ENCODE results near the gene ADISSP. TPM values are rescaled to one million over a fixed set of nuclear protein-coding genes. Genes with fewer than 3 reads are reported as not detected.

Gene ADISSP
- polyA plus RNA-seq, 3 donors = 59.6 to 78.5 (median 68.5) TPM

GRCh38 chr20:3812975-3813847 is 45.7 kb upstream of the ADISSP start:
- Histone ChIP-seq H3K79me2 (ENCODE audit: insufficient read depth, low read length) (no peaks in the 10 kb centered on the region), H3K4me2 (replicated peaks; ENCODE audit: extremely low read depth, low read length, poor library complexity, severe bottlenecking) (no peak overlapping the region), H3K9ac (ENCODE audit: insufficient read depth, low read length, poor library complexity, severe bottlenecking) (no peak overlapping the region), H3K4me1 (ENCODE audit: control insufficient read depth in 1 of 2, insufficient read depth in 2 of 2, low read length in 2 of 2) (peaks cover 46 to 52% of the 10 kb centered on the region in 2 donors), H3K27me3 (ENCODE audit: control insufficient read depth in 2 of 2, insufficient read depth in 2 of 2, low read length in 2 of 2) (no peaks in the 10 kb centered on the region), H3K27ac (ENCODE audit: low read depth in 1 of 2, low read length in 2 of 2) (peak overlapping the region in 1 of 2 donors; percentile 100), H3K9me3 (replicated peaks in 1 of 2; ENCODE audit: control insufficient read depth in 1 of 2, insufficient read depth in 1 of 2, low read length in 2 of 2) (no peaks in the 10 kb centered on the region), H3K4me3 (replicated peaks in 1 of 3; ENCODE audit: low read depth in 2 of 3, low read length in 3 of 3) (no peak overlapping the region), H3K36me3 (replicated peaks in 1 of 2; ENCODE audit: control insufficient read depth in 1 of 2, insufficient read depth in 2 of 2, low read length in 2 of 2) (no peaks in the 10 kb centered on the region), H4K20me1 (ENCODE audit: insufficient read depth, low read length) (no peaks in the 10 kb centered on the region), H2AFZ (ENCODE audit: insufficient read depth, low read depth, low read length, poor library complexity, severe bottlenecking) (peak overlapping the region; percentile 41)
- no peak for DNase-seq
- WGBS (ENCODE audit: insufficient coverage) = 99% methylated on average over 6 of the region's 8 CpGs
- intact Hi-C loops (cut with micrococcal nuclease) = loop anchor here in 1 of 2 donors (10.0 kb wide), 1 partner anchor 48 kb away; the partner anchor contains the start of gene ADISSP
- H3K4me3 Mint-ChIP-seq = no peak overlapping the region
- peak overlapping the region in 5 of 7 donors; percentile 84 to 99 (median 98) for H3K27ac Mint-ChIP-seq
- peaks cover 0 to 3% (median 3%) of the 10 kb centered on the region in 3 donors for H3K27me3 Mint-ChIP-seq (ENCODE audit: low read depth in 3 of 3)
- H3K4me1 Mint-ChIP-seq = peaks cover 46% of the 10 kb centered on the region
- H3K36me3 Mint-ChIP-seq = peaks cover 3 to 4% of the 10 kb centered on the region in 2 donors
- H3K9me3 Mint-ChIP-seq = peaks cover 0 to 5% (median 0%) of the 10 kb centered on the region in 7 donors
- no peak for TF ChIP-seq CTCF (IDR thresholded peaks at IDR 0.05)

GRCh38 chr20:3812259-3812681 is 44.7 kb upstream of the ADISSP start:
- peaks cover 54% of the 10 kb centered on the region for H3K4me1 Mint-ChIP-seq
- WGBS (ENCODE audit: insufficient coverage) = 95% methylated on average over 4 of the region's 9 CpGs
- H3K4me3 Mint-ChIP-seq = peak overlapping the region; percentile 15 to 82
- intact Hi-C loops (cut with micrococcal nuclease) = loop anchor here in 1 of 2 donors (10.0 kb wide), 1 partner anchor 47 kb away; the partner anchor contains the start of gene ADISSP
- peaks cover 3 to 4% of the 10 kb centered on the region in 2 donors for H3K36me3 Mint-ChIP-seq
- Histone ChIP-seq H3K36me3 (replicated peaks in 1 of 2; ENCODE audit: control insufficient read depth in 1 of 2, insufficient read depth in 2 of 2, low read length in 2 of 2) (no peaks in the 10 kb centered on the region), H3K9ac (ENCODE audit: insufficient read depth, low read length, poor library complexity, severe bottlenecking) (peak overlapping the region; percentile 89), H3K4me2 (replicated peaks; ENCODE audit: extremely low read depth, low read length, poor library complexity, severe bottlenecking) (no peak overlapping the region), H3K4me1 (ENCODE audit: control insufficient read depth in 1 of 2, insufficient read depth in 2 of 2, low read length in 2 of 2) (peaks cover 56 to 58% of the 10 kb centered on the region in 2 donors), H2AFZ (ENCODE audit: insufficient read depth, low read depth, low read length, poor library complexity, severe bottlenecking) (peak overlapping the region; percentile 46), H4K20me1 (ENCODE audit: insufficient read depth, low read length) (no peaks in the 10 kb centered on the region), H3K9me3 (replicated peaks in 1 of 2; ENCODE audit: control insufficient read depth in 1 of 2, insufficient read depth in 1 of 2, low read length in 2 of 2) (no peaks in the 10 kb centered on the region), H3K27me3 (ENCODE audit: control insufficient read depth in 2 of 2, insufficient read depth in 2 of 2, low read length in 2 of 2) (no peaks in the 10 kb centered on the region), H3K79me2 (ENCODE audit: insufficient read depth, low read length) (no peaks in the 10 kb centered on the region), H3K4me3 (replicated peaks in 1 of 3; ENCODE audit: low read depth in 2 of 3, low read length in 3 of 3) (no peak overlapping the region), H3K27ac (ENCODE audit: low read depth in 1 of 2, low read length in 2 of 2) (peak overlapping the region; percentile 93 to 100)
- TF ChIP-seq CTCF (IDR thresholded peaks at IDR 0.05) = no peak
- DNase-seq = no peak
- H3K9me3 Mint-ChIP-seq = peaks cover 0 to 6% (median 0%) of the 10 kb centered on the region in 7 donors
- peaks cover 0 to 3% (median 3%) of the 10 kb centered on the region in 3 donors for H3K27me3 Mint-ChIP-seq (ENCODE audit: low read depth in 3 of 3)
- H3K27ac Mint-ChIP-seq = peak overlapping the region; percentile 97 to 99 (median 99)

Measured in CD14-positive monocyte (primary cell).